Measurements from ENCODE around the gene ASTN2.
"Not testable (repeated sequence)": the region's sequence is repeated elsewhere in the genome, so short reads cannot be mapped to it uniquely, and the experiment has no call there.

The ASTN2 gene

GRCh38 chr9:116715751-116716150 lies 699.1 kb downstream of the ASTN2 start:
- no peak for DNase-seq

GRCh38 chr9:116713271-116713670 lies 701.6 kb downstream of the ASTN2 start:
- no peak for DNase-seq

GRCh38 chr9:116712781-116713180 lies 702.1 kb downstream of the ASTN2 start:
- no peak for DNase-seq

- no peak for DNase-seq
Measured at GRCh38 chr9:116706310-116707290, 708.3 kb downstream of the ASTN2 start.

- no peak for DNase-seq
Measured at GRCh38 chr9:116705531-116705930, 709.3 kb downstream of the ASTN2 start.

- DNase-seq = no peak
Measured at GRCh38 chr9:116704470-116704869, 710.4 kb downstream of the ASTN2 start.

GRCh38 chr9:116703634-116704033 lies 711.2 kb downstream of the ASTN2 start:
- DNase-seq = no peak

GRCh38 chr9:116701940-116702642 lies 712.8 kb downstream of the ASTN2 start:
- no peak for DNase-seq

GRCh38 chr9:116700882-116701865 lies 713.7 kb downstream of the ASTN2 start:
- no peak for DNase-seq

- no peak for DNase-seq
Measured at GRCh38 chr9:116700279-116700678, 714.6 kb downstream of the ASTN2 start.

GRCh38 chr9:116697887-116698286 lies 717.0 kb downstream of the ASTN2 start:
- no peak for DNase-seq

GRCh38 chr9:116697362-116697761 lies 717.5 kb downstream of the ASTN2 start:
- no peak for DNase-seq

GRCh38 chr9:116695438-116695837 lies 719.4 kb downstream of the ASTN2 start:
- no peak for DNase-seq

- no peak for DNase-seq
Measured at GRCh38 chr9:116694785-116695291, 720.0 kb downstream of the ASTN2 start.

GRCh38 chr9:116693233-116693731 lies 721.6 kb downstream of the ASTN2 start:
- DNase-seq = no peak

- DNase-seq = no peak
Measured at GRCh38 chr9:116692616-116693015, 722.2 kb downstream of the ASTN2 start.

GRCh38 chr9:116691607-116692006 lies 723.2 kb downstream of the ASTN2 start:
- no peak for DNase-seq

- DNase-seq = not testable (repeated sequence)
Measured at GRCh38 chr9:116690805-116691204, 724.1 kb downstream of the ASTN2 start.

- no peak for DNase-seq
Measured at GRCh38 chr9:116689486-116690032, 725.3 kb downstream of the ASTN2 start.

- no peak for DNase-seq
Measured at GRCh38 chr9:116688806-116689485, 725.9 kb downstream of the ASTN2 start.

GRCh38 chr9:116687754-116688135 lies 727.1 kb downstream of the ASTN2 start:
- no peak for DNase-seq

Measured in T1000 (cell line).